M059J (cell line): Measurements from ENCODE around the gene NGEF. TPM values are rescaled to one million over a fixed set of nuclear protein-coding genes. Genes with fewer than 3 reads are reported as not detected.
A peak's percentile ranks its signal among the peaks of the same experiment; 100 is the strongest.
"Not testable (repeated sequence)": the region's sequence is repeated elsewhere in the genome, so short reads cannot be mapped to it uniquely, and the experiment has no call there.

ENCODE experiments used
- DNase-seq: peaks from one replicate; pipeline ENCODE4 v3.0.0-alpha.2; 2012; ENCODE audit warnings: low read depth
- total RNA-seq: library from RNA; depleted of rRNA; stranded (reverse); fragments of >200 nt; shearing (Covaris generic); gene quantifications from 2 replicates; pipeline ENCODE4 v1.2.3, GENCODE V29; 2014

The NGEF gene
- total RNA-seq, 1 experiment from 2014 or later, result 3.5 TPM

DNA sequence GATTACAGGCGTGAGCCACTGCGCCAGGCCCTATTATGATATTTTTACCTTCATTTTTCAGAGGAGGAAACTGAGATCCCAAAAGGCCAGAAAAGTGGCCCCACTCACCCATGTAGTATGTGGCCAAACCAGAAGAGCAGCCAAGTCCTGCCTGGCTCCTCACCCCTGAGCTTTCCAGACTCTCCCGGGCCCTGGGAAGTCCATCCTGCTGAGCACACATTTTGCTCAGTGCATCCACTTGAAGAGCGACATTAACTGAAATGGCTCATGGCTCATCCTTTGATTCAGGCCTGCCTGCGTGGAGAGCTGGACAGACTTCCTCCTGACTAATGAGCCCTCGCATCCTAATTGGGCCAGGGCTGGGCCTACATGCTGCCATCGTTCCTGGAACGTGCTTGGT lies 9.5 kb upstream of the NGEF start:
- DNase-seq, result no peak

DNA sequence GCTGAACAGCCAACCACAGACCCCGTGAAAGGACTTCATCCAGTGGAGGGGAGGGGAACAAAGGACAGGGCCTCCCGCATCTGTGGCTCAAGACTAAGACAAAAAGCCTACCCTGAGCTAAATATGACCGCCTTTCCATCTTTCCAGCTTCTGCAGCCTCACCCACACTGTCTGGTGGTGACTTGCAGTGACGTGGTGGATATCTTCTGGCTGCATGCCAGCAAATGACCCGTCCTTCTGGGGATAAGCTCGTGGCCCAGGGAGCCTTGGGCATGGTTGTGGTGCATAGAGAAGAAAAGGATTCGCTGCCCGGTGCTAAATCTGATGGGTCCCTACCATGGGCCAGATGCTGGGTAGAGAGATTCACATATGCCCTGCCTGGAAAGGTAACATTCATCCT lies 8.7 kb upstream of the NGEF start:
- DNase-seq, result peak; percentile 56

DNA sequence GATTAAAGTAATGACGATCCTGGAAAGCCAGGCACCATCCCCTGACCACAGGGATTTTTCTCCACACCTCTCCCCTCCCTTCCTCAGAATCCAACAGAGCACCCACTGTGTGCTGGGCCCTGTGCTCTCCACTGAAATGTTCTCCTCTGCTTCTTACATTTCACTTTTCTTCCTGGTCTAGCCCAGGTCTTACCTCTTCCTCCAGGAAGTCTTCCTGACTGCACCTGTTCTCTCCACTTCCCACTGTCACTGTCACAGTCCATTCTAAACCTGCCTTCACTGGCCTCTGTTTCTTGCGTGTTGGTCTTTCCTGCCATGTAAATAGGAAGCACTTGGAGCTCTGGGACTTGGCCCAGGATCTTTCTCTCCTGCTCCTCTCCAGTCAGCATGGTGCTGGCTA lies 7.4 kb upstream of the NGEF start:
- DNase-seq, result no peak

DNA sequence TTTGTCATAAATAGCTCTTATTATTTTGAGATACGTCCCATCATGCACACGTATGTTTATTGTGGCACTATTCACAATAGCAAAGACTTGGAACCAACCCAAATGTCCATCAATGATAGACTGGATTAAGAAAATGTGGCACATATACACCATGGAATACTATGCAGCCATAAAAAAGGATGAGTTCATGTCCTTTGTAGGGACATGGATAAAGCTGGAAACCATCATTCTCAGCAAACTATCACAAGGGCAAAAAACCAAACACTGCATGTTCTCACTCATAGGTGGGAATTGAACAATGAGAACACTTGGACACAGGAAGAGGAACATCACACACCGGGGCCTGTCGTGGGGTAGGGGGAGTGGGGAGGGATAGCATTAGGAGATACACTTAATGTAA lies 6.6 kb upstream of the NGEF start:
- not testable (repeated sequence) for DNase-seq

DNA sequence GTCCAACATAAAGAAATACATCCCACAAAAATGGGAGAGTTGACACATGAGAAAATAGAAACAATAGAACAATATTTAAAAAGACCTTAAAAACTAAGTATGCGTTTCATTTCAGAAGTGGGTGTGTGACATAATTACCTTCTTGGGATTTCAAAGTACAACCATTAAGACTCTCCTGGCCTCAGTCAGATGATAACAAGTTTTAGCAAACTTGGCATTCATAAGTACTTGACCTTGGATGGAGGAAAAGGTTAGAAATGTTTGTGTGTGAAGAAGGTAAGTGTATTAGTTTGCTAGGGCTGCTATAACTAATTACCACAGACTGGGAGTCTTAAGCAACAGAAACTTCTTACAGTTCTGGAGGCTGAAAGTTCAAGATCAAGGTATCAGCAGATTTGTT lies 4.9 kb upstream of the NGEF start:
- no peak for DNase-seq

DNA sequence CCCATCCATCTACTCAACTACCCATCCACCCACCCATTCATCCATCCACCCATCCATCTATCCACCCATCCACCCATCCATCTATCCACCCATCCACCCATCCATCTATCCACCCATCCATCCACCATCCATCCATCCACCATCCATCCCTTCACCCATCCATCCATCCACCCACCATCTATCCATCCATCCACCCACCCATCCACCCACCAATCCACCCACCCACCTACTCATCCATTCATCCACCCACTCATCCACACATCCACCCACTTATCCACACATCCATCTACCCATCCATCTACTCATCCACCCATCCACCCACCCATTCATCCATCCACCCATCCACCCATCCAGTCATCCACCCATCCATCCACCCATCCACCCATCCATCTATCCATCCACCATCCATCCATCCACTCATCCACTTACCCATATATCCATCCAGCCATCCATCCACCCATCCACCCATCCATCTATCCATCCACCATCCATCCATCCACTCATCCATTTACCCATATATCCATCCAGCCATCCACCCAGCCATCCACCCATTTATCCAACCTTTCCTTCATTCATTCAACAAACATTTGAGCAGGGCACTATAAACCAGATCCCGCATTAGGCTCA lies 2.1 kb upstream of the NGEF start:
- no peak for DNase-seq

DNA sequence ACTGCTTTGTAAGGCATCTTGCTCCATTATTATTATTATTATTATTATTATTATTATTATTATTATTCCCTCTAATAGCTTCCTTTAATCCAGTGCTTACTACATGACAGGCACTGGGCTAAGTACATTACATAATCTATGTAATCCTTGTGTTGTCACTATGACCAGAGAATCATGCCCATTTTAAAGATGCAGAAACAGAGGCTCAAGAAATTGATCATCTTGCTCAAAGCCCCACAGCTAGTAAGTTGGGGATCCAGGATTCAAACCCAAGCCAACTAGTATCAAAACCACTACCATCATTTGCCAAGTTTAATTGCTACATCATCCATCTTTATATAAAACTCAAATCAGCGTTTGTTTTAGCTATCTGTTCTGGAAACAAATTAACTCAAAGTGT lies 594 bp upstream of the NGEF start:
- DNase-seq, result no peak

DNA sequence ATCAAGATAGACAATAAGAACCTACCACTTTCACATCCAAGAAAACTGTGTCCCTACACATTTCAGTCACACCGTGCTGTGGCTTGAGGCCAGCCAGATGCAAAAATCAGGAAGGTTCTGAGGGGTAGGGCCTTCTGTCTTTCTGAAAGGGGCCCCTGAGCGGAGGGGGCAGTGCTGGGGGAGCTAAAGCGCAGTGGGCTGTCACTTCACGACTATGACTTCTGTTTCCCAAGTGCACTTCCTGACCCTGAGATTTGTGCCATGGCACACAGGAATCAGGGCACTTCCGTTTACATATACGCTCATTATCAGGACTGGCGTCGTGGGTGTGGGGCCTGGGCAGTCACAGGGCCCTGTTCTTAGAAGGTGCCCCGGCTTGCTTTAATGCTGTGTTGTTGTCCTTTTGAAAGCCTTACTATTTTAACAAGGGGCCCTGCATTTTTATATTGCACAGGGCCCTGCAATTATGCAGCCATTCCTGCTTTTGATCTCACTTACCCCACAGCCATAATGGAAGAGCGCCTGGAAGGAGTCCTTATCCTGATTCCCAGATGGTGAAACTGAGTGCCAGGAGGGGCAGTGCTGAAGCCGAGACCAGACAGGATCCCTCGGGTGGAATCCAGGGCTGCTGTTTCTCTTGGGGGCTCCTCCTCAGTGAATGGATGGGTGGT lies 620 bp downstream of the NGEF start:
- DNase-seq, result no peak

DNA sequence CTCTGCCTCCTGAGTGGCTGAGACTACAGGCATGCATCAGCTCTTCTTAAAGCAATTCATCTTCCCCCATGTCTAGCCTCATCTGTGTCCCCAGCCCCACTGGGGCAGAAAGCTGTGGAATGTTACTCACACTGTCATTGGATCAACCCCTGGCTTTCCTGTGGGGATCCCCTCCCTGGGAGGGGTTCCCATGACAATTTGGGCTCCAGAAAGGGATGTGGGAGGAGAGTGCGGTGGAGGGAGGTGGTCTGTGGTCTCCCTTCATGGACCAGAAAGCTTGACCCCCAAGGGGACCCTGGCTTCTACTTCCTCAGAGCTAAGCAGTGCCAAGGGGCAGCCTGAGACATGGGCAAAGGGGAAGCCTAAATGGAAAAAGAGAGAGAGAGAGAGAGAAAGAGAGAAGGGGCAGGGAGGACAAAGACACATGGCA lies 1.3 kb downstream of the NGEF start:
- no peak for DNase-seq

DNA sequence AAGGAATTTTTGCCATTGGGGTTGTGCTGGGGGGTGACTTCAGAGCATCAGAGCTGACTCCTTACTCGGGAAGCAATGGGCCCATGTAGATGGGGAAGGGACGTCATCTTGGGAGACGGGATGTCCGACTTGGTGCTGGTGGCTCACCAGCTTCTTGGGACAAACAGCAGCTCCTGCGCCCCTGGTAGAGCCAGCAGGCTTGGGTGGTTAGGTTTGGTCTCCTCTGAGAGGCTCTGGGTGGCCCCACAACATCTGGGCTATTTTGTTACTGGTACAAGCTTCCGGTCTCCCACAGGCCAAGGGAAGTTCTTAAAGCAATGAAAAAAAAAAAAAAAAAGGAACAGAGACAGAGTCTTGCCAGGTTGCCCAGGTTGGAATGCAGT lies 1.8 kb downstream of the NGEF start:
- DNase-seq, result no peak

DNA sequence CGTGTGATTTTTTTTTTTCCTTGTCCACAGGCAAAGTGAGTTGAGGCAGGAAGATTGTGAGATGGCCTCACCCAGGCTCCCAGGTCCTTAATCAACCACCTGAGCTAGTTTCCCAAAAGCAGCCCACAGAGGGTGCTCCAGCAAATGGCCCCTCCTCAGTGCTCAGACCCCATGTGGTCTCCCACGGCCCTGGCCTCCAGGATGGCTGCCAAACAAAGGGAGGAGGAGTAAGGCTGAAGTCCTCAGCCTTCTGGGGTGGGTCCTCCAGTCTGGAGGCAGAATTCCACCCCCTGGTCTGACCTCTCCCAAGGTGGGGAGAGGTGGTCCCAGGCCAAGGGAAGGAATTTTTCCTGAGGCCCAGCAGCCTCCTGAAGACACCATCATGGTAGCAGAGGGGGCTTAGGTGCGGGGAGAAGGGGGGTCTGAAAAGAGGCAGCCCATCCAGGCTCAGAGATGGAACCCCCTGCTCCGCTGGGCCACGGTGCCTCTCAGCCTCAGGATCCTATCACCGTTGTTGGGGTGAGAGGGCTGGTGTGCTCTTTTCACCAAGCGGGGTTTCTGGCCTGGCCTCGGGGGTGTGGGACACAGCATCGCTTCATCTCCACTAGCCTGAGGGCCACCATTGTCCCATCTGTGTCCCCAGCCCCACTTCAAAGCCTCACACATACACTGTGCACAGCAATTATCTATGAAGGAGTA lies 2.3 kb downstream of the NGEF start:
- no peak for DNase-seq

DNA sequence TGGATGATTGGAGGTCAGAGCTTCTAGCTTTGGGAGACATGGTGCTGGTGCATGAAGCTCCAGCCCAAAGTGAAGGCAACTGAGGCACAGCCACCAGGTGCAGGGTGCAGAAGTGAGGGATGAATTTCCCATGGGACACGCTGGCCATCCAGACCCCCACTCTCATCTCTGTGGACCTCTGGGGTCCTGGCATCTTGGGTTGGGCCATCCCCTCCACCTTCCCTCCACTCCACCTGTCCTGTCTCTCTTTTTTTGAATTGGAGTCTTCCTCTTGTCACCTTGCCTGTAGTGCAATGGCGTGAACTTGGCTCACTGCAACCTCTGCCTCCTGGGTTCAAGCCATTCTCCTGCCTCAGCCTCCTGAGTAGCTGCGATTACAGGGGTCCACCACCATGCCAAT lies 3.4 kb downstream of the NGEF start:
- DNase-seq, result no peak

DNA sequence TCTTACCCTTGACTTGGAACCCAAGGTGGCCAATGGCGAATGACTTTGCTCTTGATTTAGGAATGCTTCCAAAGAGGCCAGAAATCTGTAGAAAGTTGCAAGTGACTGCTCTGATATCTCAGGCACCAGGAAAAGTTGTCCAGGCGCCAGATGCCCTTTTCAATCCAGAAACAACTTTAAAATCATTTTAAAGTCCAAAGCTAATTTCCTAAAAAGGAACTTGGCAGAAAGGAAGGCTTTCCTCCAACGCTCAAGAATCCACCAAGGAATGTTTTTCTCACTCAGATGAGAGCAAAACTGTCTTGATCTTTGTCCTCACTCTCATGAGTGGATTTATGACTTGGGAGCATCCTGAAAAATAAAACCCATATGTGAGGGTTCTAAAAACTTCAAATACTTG lies 5.3 kb downstream of the NGEF start:
- DNase-seq, result no peak

DNA sequence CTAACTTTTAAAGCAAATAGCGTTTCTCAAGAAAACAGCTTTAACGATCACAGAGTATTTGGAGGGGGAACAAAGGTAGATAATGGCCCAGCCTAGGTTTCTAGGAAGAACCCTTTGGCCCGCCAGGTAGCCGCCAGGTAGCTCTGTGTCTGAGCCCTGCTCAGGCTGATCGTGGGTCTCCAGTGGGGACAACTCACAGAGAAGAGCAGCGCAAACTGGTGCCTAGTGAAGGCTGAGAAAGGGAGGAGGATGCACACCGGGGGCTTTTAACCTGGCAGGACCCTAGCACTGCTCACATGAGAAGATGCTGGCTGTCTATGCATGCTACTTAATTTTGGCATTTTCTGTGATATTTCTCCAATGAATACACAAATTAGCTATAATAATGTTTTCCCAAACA lies 5.8 kb downstream of the NGEF start:
- no peak for DNase-seq

DNA sequence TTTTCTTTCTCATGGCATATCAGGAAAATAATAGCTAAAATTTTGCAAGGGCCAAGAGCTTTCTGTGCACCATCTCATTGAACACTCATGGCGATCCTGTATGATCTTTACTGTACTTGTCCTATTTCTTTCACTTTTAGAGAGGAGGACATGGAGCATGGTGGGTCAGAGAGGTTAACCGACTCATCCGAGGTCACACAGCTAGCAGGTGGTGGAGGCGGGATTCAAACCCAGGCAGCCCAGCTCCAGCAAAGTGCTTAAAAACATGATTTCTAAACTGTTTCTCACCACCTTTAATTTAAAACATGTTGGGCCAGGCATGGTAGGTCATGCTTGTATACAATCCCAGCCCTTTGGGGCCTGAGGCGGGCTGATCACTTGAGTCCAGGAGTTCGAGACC lies 6.4 kb downstream of the NGEF start:
- DNase-seq, result no peak

DNA sequence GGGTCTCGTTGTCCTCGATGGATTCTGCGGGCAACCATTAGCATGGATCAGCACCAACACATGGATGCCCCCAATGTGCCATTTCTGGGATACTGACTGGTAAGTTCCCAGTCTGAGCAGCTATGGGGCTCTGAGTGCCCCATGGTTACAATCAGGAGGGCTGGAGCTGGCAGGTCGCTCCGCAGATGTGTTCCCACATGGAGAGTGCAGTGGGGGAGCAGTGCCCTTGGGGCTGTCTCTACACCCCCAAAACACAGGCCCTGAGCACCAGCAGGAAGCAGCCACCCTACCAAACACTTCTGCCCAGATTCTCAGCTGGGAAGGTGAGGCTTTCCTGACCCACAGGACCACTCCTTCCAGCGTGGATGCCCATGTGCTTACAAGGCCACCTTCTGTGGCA lies 8.0 kb downstream of the NGEF start:
- no peak for DNase-seq

DNA sequence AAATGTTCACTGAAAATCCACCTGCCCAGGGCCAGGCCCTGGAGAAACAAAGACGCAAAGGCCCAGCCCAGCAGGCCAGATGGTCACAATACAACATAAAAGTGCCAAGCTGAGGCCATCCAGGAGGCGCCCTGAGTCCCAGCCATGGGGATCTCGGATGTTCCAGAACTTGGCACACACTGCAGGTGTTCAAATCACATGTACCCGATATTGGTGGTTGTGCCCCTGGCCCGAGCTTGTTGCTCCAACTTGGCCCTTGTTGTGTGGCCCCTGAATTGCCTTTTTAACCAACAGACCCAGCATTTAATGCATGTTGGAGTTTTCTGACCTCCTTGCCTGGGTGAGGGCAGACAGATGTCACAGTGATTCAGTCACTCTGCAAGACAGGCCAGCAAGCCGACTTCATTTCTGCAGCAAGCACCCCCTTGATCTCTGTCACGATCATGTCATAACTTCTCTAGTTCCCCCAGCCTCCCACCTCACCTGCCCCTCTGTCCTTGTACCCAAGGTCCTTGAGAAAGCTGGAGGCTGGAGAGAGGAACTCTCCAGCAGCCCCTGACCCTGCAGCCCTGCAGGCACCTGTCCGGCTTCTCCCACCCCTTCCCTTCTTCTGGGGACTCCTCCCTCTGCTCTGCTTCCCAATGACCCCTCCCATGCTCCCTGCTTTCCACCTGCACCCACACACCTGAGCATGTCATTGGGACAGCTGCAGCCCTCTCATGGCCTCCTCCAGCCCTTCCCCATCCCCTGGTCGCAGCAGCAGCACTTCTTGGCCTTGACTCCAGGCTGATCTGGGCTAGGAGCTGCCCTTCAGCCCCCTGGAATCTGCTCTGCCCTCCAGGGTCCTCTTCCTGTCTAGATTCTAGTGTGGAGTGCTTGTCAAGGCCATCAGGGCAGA lies 9.1 kb downstream of the NGEF start:
- no peak for DNase-seq

DNA sequence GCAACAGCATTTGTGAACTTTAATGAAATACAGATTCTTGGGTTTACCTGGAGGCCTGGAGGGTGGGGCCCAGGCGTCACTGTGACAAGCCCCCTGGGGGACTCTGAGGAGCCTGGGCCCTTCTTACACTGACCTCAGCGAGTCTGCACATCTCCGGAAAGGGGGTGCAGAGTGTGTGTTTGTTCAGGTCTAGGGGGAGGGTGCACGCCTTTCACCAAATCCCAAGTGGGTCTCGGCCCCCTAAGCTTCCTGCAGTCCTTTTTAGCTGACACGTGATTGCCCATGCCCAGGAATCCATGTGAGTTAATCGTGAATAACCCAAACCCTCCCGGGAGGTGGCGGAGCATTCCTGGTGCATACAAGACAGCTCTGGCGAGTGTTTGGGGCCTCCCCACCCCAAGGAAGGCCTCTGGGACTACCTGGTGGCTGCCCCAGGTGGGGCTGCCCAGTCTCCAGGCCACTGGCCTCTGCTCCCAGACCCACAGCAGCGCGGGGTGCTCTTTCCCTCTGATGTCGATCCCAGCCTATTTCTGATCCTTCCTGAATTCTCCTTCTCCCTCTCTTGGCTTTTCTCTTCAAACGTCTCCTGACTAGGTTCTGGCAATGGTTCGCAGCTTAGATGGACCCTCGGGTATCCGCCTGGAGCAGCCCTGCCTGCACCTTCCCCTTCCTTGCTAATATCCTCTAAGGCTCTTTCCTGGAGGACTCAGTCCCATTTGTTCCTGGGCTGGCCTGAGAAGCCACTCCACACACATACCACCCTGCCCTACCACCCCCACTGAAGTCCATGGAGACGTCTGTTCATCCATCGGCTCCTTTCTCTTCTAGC lies 10.0 kb downstream of the NGEF start:
- DNase-seq, result no peak

DNA sequence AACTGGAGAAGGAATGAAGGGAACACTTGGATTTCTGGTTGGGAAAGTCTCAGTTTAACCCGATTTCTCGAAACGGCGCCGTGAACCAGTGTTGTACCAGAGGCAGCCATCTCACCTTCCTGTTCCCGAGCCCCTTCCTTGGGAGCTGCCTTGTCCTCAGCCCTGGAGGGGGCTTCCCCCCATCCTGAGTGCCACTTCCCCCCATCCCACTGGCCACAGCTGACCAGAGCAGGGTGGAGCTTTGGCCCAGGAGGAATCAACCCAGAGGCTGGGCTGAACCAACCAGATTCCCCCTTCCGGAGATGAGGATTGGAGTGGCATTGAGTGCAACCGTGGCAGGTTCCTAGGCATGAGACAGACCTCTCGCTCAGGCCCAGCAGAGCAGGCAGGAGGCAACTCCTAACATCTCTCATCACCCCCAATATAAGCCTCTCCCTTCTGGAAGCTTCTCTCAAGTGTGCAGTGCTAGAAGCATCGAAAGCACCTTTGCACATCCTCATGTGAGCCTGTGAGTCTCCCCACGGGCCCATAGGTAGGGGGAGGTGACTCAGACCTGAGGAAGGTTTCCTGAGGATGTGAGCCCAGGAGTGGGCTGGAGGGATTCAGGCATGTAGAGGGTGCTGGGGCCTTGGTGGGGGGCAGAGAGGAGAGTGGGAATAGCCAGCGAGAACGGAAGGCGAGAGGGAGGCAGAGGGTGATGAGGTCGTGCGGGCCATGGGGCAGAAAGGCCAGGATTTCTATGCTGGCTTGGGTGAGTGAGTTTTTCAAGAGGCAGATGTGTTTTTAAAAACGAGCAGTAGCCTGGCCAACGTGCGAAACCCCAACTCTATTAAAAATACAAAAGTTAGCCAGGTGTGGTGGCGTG lies 11.9 kb downstream of the NGEF start:
- no peak for DNase-seq

DNA sequence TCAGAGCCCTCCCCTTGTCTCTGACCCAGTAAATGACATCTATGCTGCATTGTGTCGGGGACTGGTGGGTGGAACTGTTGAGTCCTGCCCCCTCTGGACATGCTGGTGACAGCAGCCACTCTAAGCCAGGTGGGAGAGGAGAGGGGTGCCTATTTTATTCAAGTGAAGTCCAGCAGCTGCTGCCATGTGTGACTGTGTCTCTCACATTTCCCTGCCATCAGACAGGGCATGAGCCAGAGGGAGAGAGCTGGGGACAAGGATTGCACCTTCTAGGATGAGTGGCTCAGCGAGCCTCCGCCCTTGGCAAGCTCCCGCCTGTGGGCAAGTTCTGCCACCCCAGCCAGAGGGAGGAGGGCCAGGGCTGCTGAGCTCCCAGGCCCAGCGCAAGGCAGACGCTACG lies 13.7 kb downstream of the NGEF start:
- no peak for DNase-seq

DNA sequence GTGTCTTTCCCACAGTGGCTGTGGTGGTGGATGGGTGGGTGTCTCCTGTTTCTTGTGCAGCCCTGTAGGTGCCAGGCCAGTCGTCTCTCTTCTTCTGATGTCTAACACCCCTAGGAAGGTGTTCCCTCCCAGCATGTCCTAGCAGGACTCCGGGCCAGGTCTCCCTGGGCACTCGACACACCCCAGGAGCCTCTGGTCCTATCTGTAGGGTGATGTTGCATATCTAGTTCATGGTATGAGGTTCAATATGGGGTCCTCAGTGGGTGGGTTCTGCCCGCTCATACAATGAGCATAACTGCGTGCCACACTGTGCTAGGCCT lies 14.4 kb downstream of the NGEF start:
- DNase-seq, result no peak
